IMR-90 (cell line): ENCODE data around the gene MAP4. TPM values are rescaled to one million over a fixed set of nuclear protein-coding genes. Genes with fewer than 3 reads are reported as not detected.

Experiments
- ATAC-seq: fragments of 200-7000 bp; cut with Tn5 transposase; 2 replicates; pipeline ENCODE4 v1.9.1; 2020; ENCODE audit warnings: low read depth, mild to moderate bottlenecking, moderate library complexity
- Bru-seq: library from RNA; stranded (reverse); fragments of 400-500 nt; gene quantifications from one replicate; lab custom pipeline; 2021; lab: Mats Ljungman, UMichigan
- BruChase-seq, 2 experiments: library from RNA; stranded (reverse); fragments of 400-500 nt; gene quantifications; one replicate each; lab custom pipeline; 2021; lab: Mats Ljungman, UMichigan
- BruUV-seq: library from RNA; stranded (reverse); fragments of 400-500 nt; replicated peaks from 2 replicates; lab custom pipeline; 2021; lab: Mats Ljungman, UMichigan
- CTCF ChIA-PET: fragments of 300-600 bp; formaldehyde crosslinking; extraction: SDS; loops from one replicate; lab custom pipeline; 2021; ENCODE audit warnings: antibody characterized with exemption; lab: Yijun Ruan, JAX
- POLR2A ChIA-PET: fragments of 300-600 bp; sonication (Branson Sonifier 250); formaldehyde crosslinking; loops from one replicate; lab custom pipeline; 2022; ENCODE audit warnings: antibody characterized with exemption; ENCODE audit not compliant: unreplicated experiment; lab: Charles Lee
- DNase-seq: peaks from one replicate; pipeline ENCODE4 v3.0.0; 2013
- H2AFZ ChIP-seq: replicated peaks from 2 replicates; pipeline ENCODE3; 2013; ENCODE audit warnings: low read length, mild to moderate bottlenecking; ENCODE audit not compliant: poor library complexity
- H2AK5ac ChIP-seq: 2 replicates; pipeline ENCODE4 v1.6.1; 2013; ENCODE audit warnings: low read depth, low read length, inconsistent platforms
- H2AK9ac ChIP-seq: replicated peaks from 2 replicates; pipeline ENCODE3; 2013; ENCODE audit warnings: mild to moderate bottlenecking, low read depth, low read length, moderate library complexity; ENCODE audit not compliant: poor library complexity
- H2BK120ac ChIP-seq: 2 replicates; pipeline ENCODE4 v1.6.1; 2013; ENCODE audit warnings: low read depth, low read length, inconsistent platforms
- H2BK15ac ChIP-seq: 3 replicates; pipeline ENCODE4 v1.6.1; 2013; ENCODE audit warnings: low read depth, low read length, inconsistent platforms
- H2BK20ac ChIP-seq: 2 replicates; pipeline ENCODE4 v1.6.1; 2013; ENCODE audit warnings: low read depth, mild to moderate bottlenecking, inconsistent platforms, low read length, moderate library complexity
- H2BK5ac ChIP-seq: 2 replicates; pipeline ENCODE4 v1.6.1; 2013; ENCODE audit warnings: mild to moderate bottlenecking, low read depth, low read length, inconsistent platforms; ENCODE audit not compliant: poor library complexity, severe bottlenecking
- H3K14ac ChIP-seq: replicated peaks from 2 replicates; pipeline ENCODE4 v1.6.1; 2013; ENCODE audit warnings: low read depth, low read length, inconsistent platforms
- H3K18ac ChIP-seq: 2 replicates; pipeline ENCODE4 v1.6.1; 2013; ENCODE audit warnings: low read depth, low read length, control low read depth
- H3K23ac ChIP-seq: 2 replicates; pipeline ENCODE4 v1.6.1; 2013; ENCODE audit warnings: low read depth, low read length, inconsistent platforms
- H3K27ac ChIP-seq: 2 replicates; pipeline ENCODE4 v1.5.1; 2013; ENCODE audit warnings: mild to moderate bottlenecking, control low read depth, low read length; ENCODE audit not compliant: insufficient read depth
- H3K27me3 ChIP-seq: 2 replicates; pipeline ENCODE4 v1.6.1; 2013; ENCODE audit warnings: low read length; ENCODE audit not compliant: control insufficient read depth, insufficient read depth
- H3K36me3 ChIP-seq: 2 replicates; pipeline ENCODE4 v1.6.1; 2013; ENCODE audit warnings: low read length, mixed read lengths; ENCODE audit not compliant: control insufficient read depth, insufficient read depth
- H3K4ac ChIP-seq: 2 replicates; pipeline ENCODE4 v1.6.1; 2013; ENCODE audit warnings: low read depth, low read length, inconsistent platforms
- H3K4me1 ChIP-seq: 2 replicates; pipeline ENCODE4 v1.6.1; 2013; ENCODE audit warnings: low read length, mixed read lengths; ENCODE audit not compliant: control insufficient read depth, insufficient read depth
- H3K4me2 ChIP-seq: 2 replicates; pipeline ENCODE4 v1.6.1; 2013; ENCODE audit warnings: low read depth, mild to moderate bottlenecking, control low read depth, low read length, moderate library complexity
- H3K4me3 ChIP-seq: 2 replicates; pipeline ENCODE4 v1.5.1; 2013; ENCODE audit warnings: low read depth, mild to moderate bottlenecking, control low read depth, low read length, moderate library complexity; ENCODE audit not compliant: insufficient read depth
- H3K56ac ChIP-seq: 2 replicates; pipeline ENCODE4 v1.6.1; 2013; ENCODE audit warnings: low read length, inconsistent platforms; ENCODE audit not compliant: insufficient read depth; ENCODE audit errors: extremely low read depth
- H3K79me1 ChIP-seq, 2 experiments: 2 replicates each; pipeline ENCODE4 v1.6.1; 2013; ENCODE audit warnings: low read length in 2 of 2, inconsistent platforms in 1 of 2, low read depth in 1 of 2
- H3K9ac ChIP-seq: 2 replicates; pipeline ENCODE4 v1.6.1; 2013; ENCODE audit warnings: low read depth, low read length, control low read depth
- H3K9me1 ChIP-seq: 2 replicates; pipeline ENCODE4 v1.6.1; 2013; ENCODE audit warnings: low read length, inconsistent platforms; ENCODE audit not compliant: insufficient read depth
- H3K9me3 ChIP-seq: 2 replicates; pipeline ENCODE4 v1.6.1; 2013; ENCODE audit warnings: low read length; ENCODE audit not compliant: control insufficient read depth, insufficient read depth
- H4K20me1 ChIP-seq: 2 replicates; pipeline ENCODE4 v1.6.1; 2013; ENCODE audit warnings: low read length, inconsistent platforms; ENCODE audit not compliant: insufficient read depth
- H4K5ac ChIP-seq: 2 replicates; pipeline ENCODE4 v1.6.1; 2013; ENCODE audit warnings: mild to moderate bottlenecking, low read depth, low read length, control low read depth
- H4K8ac ChIP-seq, 2 experiments: 2 replicates each; pipeline ENCODE4 v1.6.1; 2013; ENCODE audit warnings: low read depth in 2 of 2, low read length in 2 of 2, control low read depth in 1 of 2, inconsistent platforms in 1 of 2
- H4K91ac ChIP-seq: 2 replicates; pipeline ENCODE4 v1.6.1; 2013; ENCODE audit warnings: low read depth, low read length, inconsistent platforms; ENCODE audit not compliant: insufficient read depth
- BHLHE40 ChIP-seq: fragments of 150-350 bp; IDR thresholded peaks from 2 replicates; pipeline ENCODE4 v1.6.1; 2016; ENCODE audit warnings: mild to moderate bottlenecking, low read depth, low read length
- CEBPB ChIP-seq: IDR thresholded peaks from 2 replicates; pipeline ENCODE4 v1.6.1; 2012; ENCODE audit warnings: low read depth, low read length, improper control_type of control experiment
- CHD1 ChIP-seq: IDR thresholded peaks from 2 replicates; pipeline ENCODE4 v1.6.1; 2012; ENCODE audit warnings: low read depth, low read length, improper control_type of control experiment
- MAFK ChIP-seq: IDR thresholded peaks from 2 replicates; pipeline ENCODE4 v1.6.1; 2012; ENCODE audit warnings: low read depth, low read length, improper control_type of control experiment
- MXI1 ChIP-seq: IDR thresholded peaks from 2 replicates; pipeline ENCODE4 v1.6.1; 2012; ENCODE audit warnings: low read depth, mild to moderate bottlenecking, low read length, moderate library complexity, borderline replicate concordance
- NFE2L2 ChIP-seq: fragments of 150-350 bp; IDR thresholded peaks from 2 replicates; pipeline ENCODE4 v1.6.1; 2016; ENCODE audit warnings: low read depth, mild to moderate bottlenecking, low read length
- POLR2A ChIP-seq: IDR thresholded peaks from 2 replicates; pipeline ENCODE4 v1.6.1; 2012; ENCODE audit warnings: mild to moderate bottlenecking, low read depth, low read length
- WGBS, 2 experiments: methylation state at CpG; one replicate each; pipeline versions ENCODE4 v1.1.5 to v1.1.7; 2013; ENCODE audit warnings: missing lambda C conversion rate in 2 of 2; ENCODE audit not compliant: insufficient read length in 1 of 2; ENCODE audit errors: extremely low coverage in 2 of 2; 5-methylcytosine and 5-hydroxymethylcytosine counted together
- dilution Hi-C: fragments of 300-500 bp; cut with HindIII; formaldehyde crosslinking; loops from one replicate; pipeline ENCODE4 v1.14.3; 2018; ENCODE audit warnings: low sequenced_read_pairs; ENCODE audit not compliant: unreplicated experiment
- in situ Hi-C: fragments of 300-500 bp; cut with MboI; formaldehyde crosslinking; loops from 3 replicates; pipeline ENCODE4 v1.14.3; 2019; ENCODE audit warnings: low sequenced_read_pairs, inconsistent platforms, mixed read lengths
- intact Hi-C: fragments of 100-400 bp; cut with micrococcal nuclease; formaldehyde crosslinking; loops from 2 replicates; pipeline ENCODE4 v1.10.0; 2022
- long read RNA-seq: library from polyadenylated mRNA; unstranded; transcript quantifications from one replicate; pipeline ENCODE4 v2.0.0, GENCODE V29; 2021; ENCODE audit not compliant: unreplicated experiment
- polyA plus RNA-seq, 3 experiments: library from polyadenylated mRNA; depleted of rRNA; stranded (reverse); fragments of >200 nt; gene quantifications; 2 replicates each; pipeline ENCODE4 v1.2.3, GENCODE V29; 2012; ENCODE audit warnings: low replicate concordance in 1 of 3
- total RNA-seq: library from RNA; depleted of rRNA; stranded (reverse); fragments of >200 nt; gene quantifications from 2 replicates; pipeline ENCODE4 v1.2.3, GENCODE V29; 2012; rRNA removed
- TF ChIP-seq, protein P1 (sequence below): fragments of 150-350 bp; IDR thresholded peaks from 2 replicates; pipeline ENCODE4 v1.6.1; 2016; ENCODE audit warnings: low read depth, mild to moderate bottlenecking, low read length, moderate library complexity, borderline replicate concordance

MAP4 gene, protein sequence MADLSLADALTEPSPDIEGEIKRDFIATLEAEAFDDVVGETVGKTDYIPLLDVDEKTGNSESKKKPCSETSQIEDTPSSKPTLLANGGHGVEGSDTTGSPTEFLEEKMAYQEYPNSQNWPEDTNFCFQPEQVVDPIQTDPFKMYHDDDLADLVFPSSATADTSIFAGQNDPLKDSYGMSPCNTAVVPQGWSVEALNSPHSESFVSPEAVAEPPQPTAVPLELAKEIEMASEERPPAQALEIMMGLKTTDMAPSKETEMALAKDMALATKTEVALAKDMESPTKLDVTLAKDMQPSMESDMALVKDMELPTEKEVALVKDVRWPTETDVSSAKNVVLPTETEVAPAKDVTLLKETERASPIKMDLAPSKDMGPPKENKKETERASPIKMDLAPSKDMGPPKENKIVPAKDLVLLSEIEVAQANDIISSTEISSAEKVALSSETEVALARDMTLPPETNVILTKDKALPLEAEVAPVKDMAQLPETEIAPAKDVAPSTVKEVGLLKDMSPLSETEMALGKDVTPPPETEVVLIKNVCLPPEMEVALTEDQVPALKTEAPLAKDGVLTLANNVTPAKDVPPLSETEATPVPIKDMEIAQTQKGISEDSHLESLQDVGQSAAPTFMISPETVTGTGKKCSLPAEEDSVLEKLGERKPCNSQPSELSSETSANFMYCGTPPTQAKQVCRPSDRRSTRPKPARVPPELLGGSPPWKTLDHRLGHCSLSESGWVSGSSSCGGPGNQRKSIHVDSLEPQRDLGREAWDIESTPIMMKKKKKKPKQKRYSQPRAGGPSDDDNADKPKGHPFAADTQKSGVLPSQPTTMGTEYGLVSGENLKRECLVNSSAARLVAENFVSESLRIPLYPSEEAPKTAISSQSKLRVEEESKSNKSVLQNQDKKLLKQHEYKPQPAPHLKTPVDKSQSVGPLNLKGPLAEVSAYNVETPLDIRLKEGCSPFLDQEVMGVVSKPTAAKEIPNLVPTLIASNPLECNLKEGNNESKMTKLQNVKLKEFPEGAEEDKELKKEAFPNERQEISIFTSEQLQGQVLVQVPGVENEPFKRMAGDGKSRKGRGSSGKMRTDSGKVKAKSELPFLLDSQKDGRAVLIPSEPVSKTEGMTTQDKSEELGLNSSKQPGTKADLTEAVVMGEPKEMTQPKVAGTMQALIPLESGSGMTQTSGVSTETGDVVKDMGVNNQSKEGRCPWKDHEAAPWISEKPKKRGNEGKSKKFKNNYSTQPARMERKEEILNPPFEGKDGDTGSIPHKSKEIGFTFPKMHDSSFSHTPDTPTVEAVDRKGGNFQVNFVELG (N-terminal part only)
- total RNA-seq: 80.5 and 87.8 TPM in 2 replicates
- 216 and 229 TPM in 2 replicates for polyA plus RNA-seq (2012; rRNA removed)
- polyA plus RNA-seq (2012; cell fraction: cytosol; rRNA removed): 110 and 154 TPM in 2 replicates
- 236 and 307 TPM in 2 replicates for polyA plus RNA-seq (2012; cell fraction: nucleus; rRNA removed; ENCODE audit: low replicate concordance)
- Bru-seq, nascent RNA: percentile 97 among the genes with signal in this experiment
- percentile 98 among the genes with signal in this experiment for BruChase-seq, experiment 1, labeled RNA remaining after a 6-hour chase
- BruChase-seq, experiment 2, labeled RNA remaining after a 2-hour chase: percentile 96 among the genes with signal in this experiment
- long read RNA-seq, full-length matches to known transcripts: 1 of 565 reads
- long read RNA-seq, partial matches to known transcripts: 175 of 565 reads
- long read RNA-seq, other reads (novel, unspliced or antisense): 389 of 565 reads

DNA sequence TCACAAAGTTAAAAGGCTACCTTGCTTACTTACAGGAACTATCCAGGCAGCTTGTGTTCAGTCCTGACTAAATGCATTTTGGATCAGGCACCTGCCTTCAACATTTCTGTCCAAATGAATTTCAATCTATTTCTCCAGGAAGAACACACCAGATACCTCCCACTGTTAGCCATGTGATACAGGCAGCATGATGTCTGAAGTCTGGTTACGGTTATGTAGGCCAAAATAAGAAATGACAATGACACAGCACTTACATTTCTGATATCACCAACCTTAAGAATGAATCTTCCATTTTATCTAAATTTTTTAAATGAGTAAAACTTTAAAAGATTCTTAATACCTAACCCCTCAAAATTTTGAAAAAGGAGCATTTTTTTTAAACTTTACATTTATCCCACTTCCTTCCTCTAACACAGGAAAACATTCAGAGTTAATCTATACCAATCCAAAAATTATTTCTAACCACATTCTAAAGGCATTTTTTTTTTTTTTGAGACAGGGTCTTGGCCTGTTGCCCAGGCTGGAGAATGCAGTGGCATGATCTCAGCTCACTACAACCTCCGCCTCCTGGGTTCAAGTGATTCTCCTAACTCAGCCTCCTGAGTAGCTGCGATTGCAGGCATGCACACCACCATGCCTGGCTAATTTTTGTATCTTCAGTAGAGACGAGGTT is at the start of gene MAP4:
Gene MAP4, minus strand, starts transcription at position 116 of the 673 bp plus-strand sequence. CDS start 17,556 bp downstream, outside the sequence.
- Histone ChIP-seq H2BK15ac (no peak within 1 kb of the TSS), H2AFZ (no peak within 1 kb of the TSS), H3K14ac (peak within 1 kb of the TSS; percentile 86), H2BK5ac (peak within 1 kb of the TSS; percentile 10), H3K27me3 (no peaks in the 10 kb centered on the region), H2AK5ac (peak within 1 kb of the TSS; percentile 56; the same call in 1 of the 2 replicates), H3K36me3 (peaks cover 7% of the 10 kb centered on the region), H3K9me1 (peaks cover 39% of the 10 kb centered on the region), H3K79me1 (peaks cover 24 to 82% of the 10 kb centered on the region in 2 experiments), H4K20me1 (peaks cover 91% of the 10 kb centered on the region), H4K8ac (peak within 1 kb of the TSS in 1 of 2 experiments; percentile 31; a peak in 1 of 4 replicates), H3K9me3 (no peaks in the 10 kb centered on the region), H3K4me2 (peak within 1 kb of the TSS; percentile 60), H3K23ac (peak within 1 kb of the TSS; percentile 82; the same call in 1 of the 2 replicates), H3K4me1 (peaks cover 31% of the 10 kb centered on the region), H3K27ac (no peak within 1 kb of the TSS), H2AK9ac (no peak within 1 kb of the TSS), H2BK120ac (0 out of 2 replicates have a peak within 1 kb of the TSS, but pooled peaks have one; percentile 36), H4K91ac (peak within 1 kb of the TSS; percentile 13; the same call in 1 of the 2 replicates), H3K4ac (peak within 1 kb of the TSS; percentile 45; the same call in 1 of the 2 replicates), H3K4me3 (no peak within 1 kb of the TSS), H2BK20ac (0 out of 2 replicates have a peak within 1 kb of the TSS, but pooled peaks have one; percentile 31), H3K56ac (no peak within 1 kb of the TSS), H3K18ac (peak within 1 kb of the TSS; percentile 81; the same call in 1 of the 2 replicates), H3K9ac (no peak within 1 kb of the TSS; the same call in 1 of the 2 replicates), H4K5ac (no peak within 1 kb of the TSS)
- DNase-seq (peak; percentile 34), ATAC-seq (no peak)
- intact Hi-C loops (no loop called here), in situ Hi-C loops (no loop called here), dilution Hi-C loops (no loop called here)
- CTCF ChIA-PET: interaction anchor here (0.6 to 1.2 kb wide), 2 partner anchors 13 to 52 kb away, joined by 3 read pairs; no protein-coding TSS in a partner anchor
- BruUV-seq: no TSS peak
- POLR2A ChIA-PET: no interaction called here
- 61% methylated on average over 2 of the region's 4 CpGs; no CpG with 5 or more reads in 1 of the 2 experiments for WGBS, 2 experiments
- TF ChIP-seq MXI1 (no peak), MAFK (no peak), CEBPB (no peak), POLR2A (no peak), BHLHE40 (no peak), CHD1 (no peak), NFE2L2 (no peak)
- TF ChIP-seq, protein P1, sequence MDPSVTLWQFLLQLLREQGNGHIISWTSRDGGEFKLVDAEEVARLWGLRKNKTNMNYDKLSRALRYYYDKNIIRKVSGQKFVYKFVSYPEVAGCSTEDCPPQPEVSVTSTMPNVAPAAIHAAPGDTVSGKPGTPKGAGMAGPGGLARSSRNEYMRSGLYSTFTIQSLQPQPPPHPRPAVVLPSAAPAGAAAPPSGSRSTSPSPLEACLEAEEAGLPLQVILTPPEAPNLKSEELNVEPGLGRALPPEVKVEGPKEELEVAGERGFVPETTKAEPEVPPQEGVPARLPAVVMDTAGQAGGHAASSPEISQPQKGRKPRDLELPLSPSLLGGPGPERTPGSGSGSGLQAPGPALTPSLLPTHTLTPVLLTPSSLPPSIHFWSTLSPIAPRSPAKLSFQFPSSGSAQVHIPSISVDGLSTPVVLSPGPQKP: no peak
